ENCODE results near the gene FAM43A.

FAM43A gene

DNA sequence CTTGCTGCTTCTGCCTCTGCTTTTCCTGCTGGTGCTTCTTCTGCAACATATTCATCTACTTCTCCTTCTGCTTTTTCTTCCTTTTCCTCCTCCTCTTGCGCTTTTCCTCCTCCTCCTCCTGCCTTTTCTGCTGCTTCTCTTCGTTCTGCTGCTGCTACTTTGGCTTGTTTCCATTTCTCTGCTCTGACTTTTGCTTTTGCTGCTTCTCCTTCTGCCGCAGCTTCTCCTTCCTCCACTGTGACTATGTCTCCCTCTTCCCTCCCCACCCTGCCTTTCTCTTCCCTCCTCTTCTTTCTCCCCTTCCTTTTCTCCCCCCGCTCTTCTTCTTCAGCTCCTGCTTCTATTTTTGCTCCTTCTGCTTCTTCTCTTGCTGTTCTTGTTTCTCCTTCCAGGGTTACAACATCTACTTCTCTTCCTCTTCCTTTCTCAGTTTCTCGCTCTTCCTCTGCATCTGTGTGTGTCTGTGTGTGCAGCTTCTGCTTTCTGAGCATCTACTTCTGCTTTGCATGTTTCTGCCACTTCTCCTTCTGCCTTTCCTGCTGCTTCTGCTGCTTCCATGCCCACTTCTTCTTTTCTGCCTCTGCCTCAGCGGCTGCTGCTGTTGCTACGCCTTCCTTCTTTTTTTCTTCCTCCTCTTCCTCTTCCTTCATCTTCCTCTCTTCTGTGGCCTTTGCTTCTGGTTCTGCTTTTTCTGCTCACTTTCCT is 51.4 kb downstream of the FAM43A start:
- DNase-seq (ENCODE audit: low read depth) = no peak
- TF ChIP-seq, protein P1, sequence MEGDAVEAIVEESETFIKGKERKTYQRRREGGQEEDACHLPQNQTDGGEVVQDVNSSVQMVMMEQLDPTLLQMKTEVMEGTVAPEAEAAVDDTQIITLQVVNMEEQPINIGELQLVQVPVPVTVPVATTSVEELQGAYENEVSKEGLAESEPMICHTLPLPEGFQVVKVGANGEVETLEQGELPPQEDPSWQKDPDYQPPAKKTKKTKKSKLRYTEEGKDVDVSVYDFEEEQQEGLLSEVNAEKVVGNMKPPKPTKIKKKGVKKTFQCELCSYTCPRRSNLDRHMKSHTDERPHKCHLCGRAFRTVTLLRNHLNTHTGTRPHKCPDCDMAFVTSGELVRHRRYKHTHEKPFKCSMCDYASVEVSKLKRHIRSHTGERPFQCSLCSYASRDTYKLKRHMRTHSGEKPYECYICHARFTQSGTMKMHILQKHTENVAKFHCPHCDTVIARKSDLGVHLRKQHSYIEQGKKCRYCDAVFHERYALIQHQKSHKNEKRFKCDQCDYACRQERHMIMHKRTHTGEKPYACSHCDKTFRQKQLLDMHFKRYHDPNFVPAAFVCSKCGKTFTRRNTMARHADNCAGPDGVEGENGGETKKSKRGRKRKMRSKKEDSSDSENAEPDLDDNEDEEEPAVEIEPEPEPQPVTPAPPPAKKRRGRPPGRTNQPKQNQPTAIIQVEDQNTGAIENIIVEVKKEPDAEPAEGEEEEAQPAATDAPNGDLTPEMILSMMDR (conservative IDR thresholded peaks at IDR 0.05; ENCODE audit: low read depth, low read length) = no peak
- H3K4me3 ChIP-seq (ENCODE audit: low read depth, low read length) = no peak overlapping the region
